Measurements from ENCODE around the gene ARVCF.
A peak's percentile ranks its signal among the peaks of the same experiment; 100 is the strongest.

The ARVCF gene

GRCh38 chr22:20028855-20029549 is 12.4 kb upstream of the ARVCF start:
- no peak for DNase-seq

- peak in 1 of 2 experiments; percentile 11 for DNase-seq
Measured at GRCh38 chr22:20027966-20028854, 11.6 kb upstream of the ARVCF start.

GRCh38 chr22:20026996-20027601 is 10.5 kb upstream of the ARVCF start:
- no peak for DNase-seq

- DNase-seq: no peak
Measured at GRCh38 chr22:20026204-20026908, 9.7 kb upstream of the ARVCF start.

- DNase-seq: no peak
Measured at GRCh38 chr22:20025401-20026203, 9.0 kb upstream of the ARVCF start.

GRCh38 chr22:20024650-20025397 is 8.2 kb upstream of the ARVCF start:
- DNase-seq: no peak

- DNase-seq: no peak
Measured at GRCh38 chr22:20024225-20024624, 7.6 kb upstream of the ARVCF start.

GRCh38 chr22:20022978-20023613 is 6.5 kb upstream of the ARVCF start:
- no peak for DNase-seq

- no peak for DNase-seq
Measured at GRCh38 chr22:20022231-20022977, 5.8 kb upstream of the ARVCF start.

GRCh38 chr22:20021196-20022181 is 4.9 kb upstream of the ARVCF start:
- peak in 1 of 2 experiments; percentile 19 for DNase-seq

- peak; percentile 77 to 85 for DNase-seq
Measured at GRCh38 chr22:20020533-20021195, 4.0 kb upstream of the ARVCF start, which contains the start of gene TANGO2. Gene TANGO2 (plus strand): TSS chr22:20021110. CDS start chr22:20036799, 15,689 bp downstream.

GRCh38 chr22:20019661-20020532 is 3.3 kb upstream of the ARVCF start:
- DNase-seq: no peak

- DNase-seq: no peak
Measured at GRCh38 chr22:20018001-20018400, 1.4 kb upstream of the ARVCF start.

- DNase-seq: no peak
Measured at GRCh38 chr22:20017622-20017958, 967 bp upstream of the ARVCF start.

- no peak for DNase-seq
Measured at GRCh38 chr22:20015971-20016733, 471 bp downstream of the ARVCF start.

- DNase-seq: no peak
Measured at GRCh38 chr22:20015187-20015625, 1.4 kb downstream of the ARVCF start.

All from SHP77 (cell line).